Astrocyte (in vitro differentiated cells and primary cell): Measurements from ENCODE around the gene BSG. TPM values are rescaled to one million over a fixed set of nuclear protein-coding genes. Genes with fewer than 3 reads are reported as not detected.
"Not testable (repeated sequence)": the region's sequence is repeated elsewhere in the genome, so short reads cannot be mapped to it uniquely, and the experiment has no call there.

Experiments used
- DNase-seq: peaks from one replicate; pipeline ENCODE4 v3.0.0-alpha.2; 2010; ENCODE audit warnings: low read depth
- FAIRE-seq: peaks from 2 replicates; lab custom pipeline; 2011; peaks lifted over from hg19 to GRCh38; lab: Jason Lieb, UNC
- H2AFZ ChIP-seq: 2 replicates; pipeline ENCODE4 v1.6.0; 2012; ENCODE audit warnings: low read depth, low read length, inconsistent platforms
- H3K27ac ChIP-seq: 2 replicates; pipeline ENCODE4 v1.5.1; 2011; ENCODE audit warnings: low read depth, low read length, inconsistent platforms
- H3K27me3 ChIP-seq: 2 replicates; pipeline ENCODE4 v1.6.0; 2011; ENCODE audit warnings: low read length, inconsistent platforms; ENCODE audit not compliant: insufficient read depth
- H3K36me3 ChIP-seq: 2 replicates; pipeline ENCODE4 v1.5.1; 2011; ENCODE audit warnings: low read length, inconsistent platforms; ENCODE audit not compliant: insufficient read depth
- H3K4me1 ChIP-seq: 2 replicates; pipeline ENCODE4 v1.5.1; 2011; ENCODE audit warnings: low read length, inconsistent platforms; ENCODE audit not compliant: insufficient read depth
- H3K4me2 ChIP-seq: 2 replicates; pipeline ENCODE4 v1.6.0; 2012; ENCODE audit warnings: low read length, inconsistent platforms
- H3K4me3 ChIP-seq: 2 replicates; pipeline ENCODE4 v1.5.1; 2011; ENCODE audit warnings: low read depth, mild to moderate bottlenecking, low read length, inconsistent platforms; ENCODE audit not compliant: insufficient read depth
- H3K79me2 ChIP-seq: 2 replicates; pipeline ENCODE4 v1.6.0; 2012; ENCODE audit warnings: mild to moderate bottlenecking, low read length, inconsistent platforms; ENCODE audit not compliant: insufficient read depth
- H3K9ac ChIP-seq: 2 replicates; pipeline ENCODE4 v1.6.0; 2012; ENCODE audit warnings: mild to moderate bottlenecking, low read length, inconsistent platforms
- H3K9me3 ChIP-seq: 2 replicates; pipeline ENCODE4 v1.5.1; 2012; ENCODE audit warnings: low read depth, mild to moderate bottlenecking, low read length, inconsistent platforms; ENCODE audit not compliant: insufficient read depth
- H4K20me1 ChIP-seq: 2 replicates; pipeline ENCODE4 v1.6.0; 2012; ENCODE audit warnings: low read length, inconsistent platforms; ENCODE audit not compliant: insufficient read depth
- H3K27ac Mint-ChIP-seq: one replicate; pipeline ENCODE4 v1.8.0; 2021; ENCODE audit warnings: mild to moderate bottlenecking, mixed read lengths; ENCODE audit not compliant: unreplicated experiment
- H3K27me3 Mint-ChIP-seq: one replicate; pipeline ENCODE4 v1.8.0; 2021; ENCODE audit warnings: low read depth, mixed read lengths; ENCODE audit not compliant: unreplicated experiment
- H3K36me3 Mint-ChIP-seq: one replicate; pipeline ENCODE4 v1.8.0; 2021; ENCODE audit warnings: low read depth, mixed read lengths; ENCODE audit not compliant: unreplicated experiment
- H3K4me1 Mint-ChIP-seq: one replicate; pipeline ENCODE4 v1.8.0; 2021; ENCODE audit warnings: low read depth, mixed read lengths; ENCODE audit not compliant: unreplicated experiment
- H3K4me3 Mint-ChIP-seq: one replicate; pipeline ENCODE4 v1.8.0; 2021; ENCODE audit warnings: mild to moderate bottlenecking, moderate library complexity, mixed read lengths; ENCODE audit not compliant: unreplicated experiment
- H3K9me3 Mint-ChIP-seq: one replicate; pipeline ENCODE4 v1.8.0; 2021; ENCODE audit warnings: mild to moderate bottlenecking, mixed read lengths; ENCODE audit not compliant: unreplicated experiment
- EZH2 ChIP-seq: IDR thresholded peaks from 2 replicates; pipeline ENCODE4 v1.6.1; 2012; ENCODE audit warnings: mild to moderate bottlenecking, low read length, inconsistent platforms; ENCODE audit not compliant: insufficient read depth
- total RNA-seq: library from RNA; stranded (reverse); gene quantifications from 2 replicates; pipeline ENCODE4 v1.2.1, GENCODE V29; 2021
- TF ChIP-seq, protein P1 (sequence below): IDR thresholded peaks from 2 replicates; pipeline ENCODE4 v1.5.1; 2011; ENCODE audit warnings: low read depth, mild to moderate bottlenecking, inconsistent platforms, low read length, moderate library complexity; ENCODE audit not compliant: insufficient read depth

The BSG gene
- total RNA-seq, 1 donor from 2014 or later: 807 TPM

DNA sequence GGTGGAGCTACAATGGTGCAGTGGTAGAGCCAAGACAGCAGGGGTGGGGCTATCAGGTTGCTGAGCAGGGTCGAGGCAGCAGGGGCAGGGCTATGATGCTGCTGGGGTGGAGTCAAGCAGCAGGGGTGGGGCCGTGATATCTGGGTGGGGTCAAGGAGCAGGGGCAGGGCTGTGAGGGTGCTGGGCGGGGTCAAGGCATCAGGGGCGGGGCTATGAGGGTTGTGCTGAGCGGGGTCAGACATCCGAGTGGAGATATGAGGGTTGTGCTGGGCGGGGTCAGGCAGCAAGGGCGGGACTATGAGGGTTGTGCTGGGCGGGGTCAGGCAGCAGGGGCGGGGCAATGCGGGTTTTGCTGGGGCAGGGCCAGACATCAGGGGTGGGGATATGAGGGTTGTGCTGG, 32.0 kb downstream of the BSG start:
- no peak overlapping the region for H3K27ac ChIP-seq
- no peaks in the 10 kb centered on the region for H3K4me1 ChIP-seq
- no peaks in the 10 kb centered on the region for H3K79me2 ChIP-seq
- no peaks in the 10 kb centered on the region for H4K20me1 ChIP-seq
- Mint-ChIP-seq H3K27me3 (no peaks in the 10 kb centered on the region), H3K36me3 (peaks cover 6% of the 10 kb centered on the region), H3K4me3 (no peak overlapping the region), H3K9me3 (peaks cover 8% of the 10 kb centered on the region), H3K4me1 (no peaks in the 10 kb centered on the region), H3K27ac (no peak overlapping the region)
- no peak overlapping the region for H3K4me3 ChIP-seq
- H2AFZ ChIP-seq: no peak overlapping the region
- DNase-seq: no peak
- no peak overlapping the region for H3K4me2 ChIP-seq
- no peak for FAIRE-seq
- no peaks in the 10 kb centered on the region for H3K27me3 ChIP-seq
- no peak overlapping the region for H3K9ac ChIP-seq
- TF ChIP-seq, protein P1, sequence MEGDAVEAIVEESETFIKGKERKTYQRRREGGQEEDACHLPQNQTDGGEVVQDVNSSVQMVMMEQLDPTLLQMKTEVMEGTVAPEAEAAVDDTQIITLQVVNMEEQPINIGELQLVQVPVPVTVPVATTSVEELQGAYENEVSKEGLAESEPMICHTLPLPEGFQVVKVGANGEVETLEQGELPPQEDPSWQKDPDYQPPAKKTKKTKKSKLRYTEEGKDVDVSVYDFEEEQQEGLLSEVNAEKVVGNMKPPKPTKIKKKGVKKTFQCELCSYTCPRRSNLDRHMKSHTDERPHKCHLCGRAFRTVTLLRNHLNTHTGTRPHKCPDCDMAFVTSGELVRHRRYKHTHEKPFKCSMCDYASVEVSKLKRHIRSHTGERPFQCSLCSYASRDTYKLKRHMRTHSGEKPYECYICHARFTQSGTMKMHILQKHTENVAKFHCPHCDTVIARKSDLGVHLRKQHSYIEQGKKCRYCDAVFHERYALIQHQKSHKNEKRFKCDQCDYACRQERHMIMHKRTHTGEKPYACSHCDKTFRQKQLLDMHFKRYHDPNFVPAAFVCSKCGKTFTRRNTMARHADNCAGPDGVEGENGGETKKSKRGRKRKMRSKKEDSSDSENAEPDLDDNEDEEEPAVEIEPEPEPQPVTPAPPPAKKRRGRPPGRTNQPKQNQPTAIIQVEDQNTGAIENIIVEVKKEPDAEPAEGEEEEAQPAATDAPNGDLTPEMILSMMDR: no peak
- TF ChIP-seq EZH2: no peak
- H3K9me3 ChIP-seq: no peaks in the 10 kb centered on the region
- no peaks in the 10 kb centered on the region for H3K36me3 ChIP-seq

DNA sequence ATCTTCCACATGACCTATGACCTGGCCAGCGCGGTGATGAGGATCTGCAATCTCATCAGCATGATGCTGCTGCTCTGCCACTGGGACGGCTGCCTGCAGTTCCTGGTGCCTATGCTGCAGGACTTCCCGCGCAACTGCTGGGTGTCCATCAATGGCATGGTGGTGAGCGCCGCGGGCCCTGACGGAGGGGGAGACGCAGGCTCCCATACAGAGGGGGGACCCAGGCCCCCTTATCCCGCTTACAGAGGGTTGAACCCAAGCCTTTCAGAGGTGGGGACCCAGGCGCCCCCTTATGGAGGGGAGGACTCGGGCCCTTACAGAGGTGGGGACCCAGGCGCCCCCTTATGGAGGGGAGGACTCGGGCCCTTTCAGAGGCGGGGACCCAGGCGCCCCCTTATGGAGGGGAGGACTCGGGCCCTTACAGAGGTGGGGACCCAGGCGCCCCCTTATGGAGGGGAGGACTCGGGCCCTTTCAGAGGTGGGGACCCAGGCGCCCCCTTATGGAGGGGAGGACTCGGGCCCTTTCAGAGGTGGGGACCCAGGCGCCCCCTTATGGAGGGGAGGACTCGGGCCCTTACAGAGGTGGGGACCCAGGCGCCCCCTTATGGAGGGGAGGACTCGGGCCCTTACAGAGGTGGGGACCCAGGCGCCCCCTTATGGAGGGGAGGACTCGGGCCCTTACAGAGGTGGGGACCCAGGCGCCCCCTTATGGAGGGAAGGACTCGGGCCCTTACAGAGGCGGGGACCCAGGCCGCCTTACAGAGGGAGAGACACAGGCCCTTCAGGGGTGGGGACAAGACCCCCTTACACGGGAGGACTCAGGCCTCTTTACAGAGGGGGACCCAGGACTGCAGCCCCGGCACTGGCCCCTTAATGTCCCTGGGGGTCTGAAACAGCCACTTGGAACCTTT, 32.9 kb downstream of the BSG start:
- FAIRE-seq, H3K36me3 ChIP-seq, H3K79me2 ChIP-seq, DNase-seq, H3K4me3 Mint-ChIP-seq, H3K4me1 ChIP-seq, H3K4me3 ChIP-seq, H2AFZ ChIP-seq, H3K27ac Mint-ChIP-seq, H3K4me2 ChIP-seq, H3K27me3 Mint-ChIP-seq, H3K36me3 Mint-ChIP-seq, H3K27ac ChIP-seq, H3K9me3 Mint-ChIP-seq, H3K9me3 ChIP-seq, H3K4me1 Mint-ChIP-seq, H4K20me1 ChIP-seq, H3K27me3 ChIP-seq, H3K9ac ChIP-seq: not testable (repeated sequence)

DNA sequence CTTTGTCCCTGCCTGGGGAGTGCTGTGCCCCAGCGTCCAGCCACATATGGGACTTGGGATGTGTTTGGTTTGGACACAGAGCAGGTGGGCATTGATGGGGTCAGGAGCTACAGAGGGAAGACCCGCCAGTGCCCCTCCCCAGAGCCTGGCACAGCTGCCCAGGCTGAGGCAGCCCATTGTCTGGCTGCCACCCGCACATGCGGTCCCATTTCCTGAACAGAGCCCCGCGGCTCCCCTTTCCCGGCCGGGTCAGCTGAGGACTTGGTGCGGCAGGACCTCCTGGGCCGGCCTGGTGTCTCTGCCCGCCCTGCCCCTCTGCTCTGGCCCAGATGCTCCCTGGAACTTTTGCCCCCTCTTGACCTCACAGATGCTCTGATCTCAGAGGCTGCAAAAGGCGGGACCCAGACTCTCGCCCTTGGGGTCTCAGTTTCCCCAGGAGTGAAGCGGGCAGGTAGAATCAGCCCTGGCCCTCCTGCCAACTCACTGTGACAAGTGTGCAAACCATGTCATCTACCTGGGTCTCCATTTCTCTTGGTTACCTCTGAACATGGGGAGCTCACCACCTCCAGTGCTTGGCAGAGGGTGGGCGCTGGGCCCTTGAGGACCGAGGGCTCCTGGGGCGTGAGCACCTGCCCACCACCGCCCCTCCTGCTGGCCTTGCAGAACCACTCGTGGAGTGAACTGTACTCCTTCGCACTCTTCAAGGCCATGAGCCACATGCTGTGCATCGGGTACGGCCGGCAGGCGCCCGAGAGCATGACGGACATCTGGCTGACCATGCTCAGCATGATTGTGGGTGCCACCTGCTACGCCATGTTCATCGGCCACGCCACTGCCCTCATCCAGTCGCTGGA, 35.1 kb downstream of the BSG start:
- TF ChIP-seq, protein P1: no peak
- TF ChIP-seq EZH2: no peak
- H3K4me3 ChIP-seq: no peak overlapping the region
- H3K27me3 Mint-ChIP-seq: no peaks in the 10 kb centered on the region
- H3K4me2 ChIP-seq: no peak overlapping the region
- H3K9me3 ChIP-seq: no peaks in the 10 kb centered on the region
- H3K27me3 ChIP-seq: no peaks in the 10 kb centered on the region
- no peaks in the 10 kb centered on the region for H3K9me3 Mint-ChIP-seq
- H3K36me3 ChIP-seq: no peaks in the 10 kb centered on the region
- H3K9ac ChIP-seq: no peak overlapping the region
- FAIRE-seq (no peak), DNase-seq (no peak)
- H3K36me3 Mint-ChIP-seq: peaks cover under 1% of the 10 kb centered on the region
- peaks cover 3% of the 10 kb centered on the region for H3K4me1 Mint-ChIP-seq
- H3K27ac ChIP-seq: no peak overlapping the region
- H3K27ac Mint-ChIP-seq: no peak overlapping the region
- no peak overlapping the region for H3K4me3 Mint-ChIP-seq
- no peak overlapping the region for H2AFZ ChIP-seq
- no peaks in the 10 kb centered on the region for H4K20me1 ChIP-seq
- H3K79me2 ChIP-seq: no peaks in the 10 kb centered on the region
- H3K4me1 ChIP-seq: peaks cover 19% of the 10 kb centered on the region
